IMR-90 (cell line): Measurements from ENCODE around the gene CNOT2. TPM values are rescaled to one million over a fixed set of nuclear protein-coding genes. Genes with fewer than 3 reads are reported as not detected.
A peak's percentile ranks its signal among the peaks of the same experiment; 100 is the strongest.

Experiments
- ATAC-seq: fragments of 200-7000 bp; cut with Tn5 transposase; 2 replicates; pipeline ENCODE4 v1.9.1; 2020; ENCODE audit warnings: low read depth, mild to moderate bottlenecking, moderate library complexity
- BruUV-seq: library from RNA; stranded (reverse); fragments of 400-500 nt; replicated peaks from 2 replicates; lab custom pipeline; 2021; lab: Mats Ljungman, UMichigan
- CTCF ChIA-PET: fragments of 300-600 bp; formaldehyde crosslinking; extraction: SDS; loops from one replicate; lab custom pipeline; 2021; ENCODE audit warnings: antibody characterized with exemption; lab: Yijun Ruan, JAX
- POLR2A ChIA-PET: fragments of 300-600 bp; sonication (Branson Sonifier 250); formaldehyde crosslinking; loops from one replicate; lab custom pipeline; 2022; ENCODE audit warnings: antibody characterized with exemption; ENCODE audit not compliant: unreplicated experiment; lab: Charles Lee
- DNase-seq: peaks from one replicate; pipeline ENCODE4 v3.0.0; 2013
- H2AFZ ChIP-seq: replicated peaks from 2 replicates; pipeline ENCODE3; 2013; ENCODE audit warnings: low read length, mild to moderate bottlenecking; ENCODE audit not compliant: poor library complexity
- H2AK5ac ChIP-seq: 2 replicates; pipeline ENCODE4 v1.6.1; 2013; ENCODE audit warnings: low read depth, low read length, inconsistent platforms
- H2AK9ac ChIP-seq: replicated peaks from 2 replicates; pipeline ENCODE3; 2013; ENCODE audit warnings: mild to moderate bottlenecking, low read depth, low read length, moderate library complexity; ENCODE audit not compliant: poor library complexity
- H2BK120ac ChIP-seq: 2 replicates; pipeline ENCODE4 v1.6.1; 2013; ENCODE audit warnings: low read depth, low read length, inconsistent platforms
- H2BK15ac ChIP-seq: 3 replicates; pipeline ENCODE4 v1.6.1; 2013; ENCODE audit warnings: low read depth, low read length, inconsistent platforms
- H2BK20ac ChIP-seq: 2 replicates; pipeline ENCODE4 v1.6.1; 2013; ENCODE audit warnings: low read depth, mild to moderate bottlenecking, inconsistent platforms, low read length, moderate library complexity
- H2BK5ac ChIP-seq: 2 replicates; pipeline ENCODE4 v1.6.1; 2013; ENCODE audit warnings: mild to moderate bottlenecking, low read depth, low read length, inconsistent platforms; ENCODE audit not compliant: poor library complexity, severe bottlenecking
- H3K14ac ChIP-seq: replicated peaks from 2 replicates; pipeline ENCODE4 v1.6.1; 2013; ENCODE audit warnings: low read depth, low read length, inconsistent platforms
- H3K18ac ChIP-seq: 2 replicates; pipeline ENCODE4 v1.6.1; 2013; ENCODE audit warnings: low read depth, low read length, control low read depth
- H3K23ac ChIP-seq: 2 replicates; pipeline ENCODE4 v1.6.1; 2013; ENCODE audit warnings: low read depth, low read length, inconsistent platforms
- H3K27ac ChIP-seq: 2 replicates; pipeline ENCODE4 v1.5.1; 2013; ENCODE audit warnings: mild to moderate bottlenecking, control low read depth, low read length; ENCODE audit not compliant: insufficient read depth
- H3K27me3 ChIP-seq: 2 replicates; pipeline ENCODE4 v1.6.1; 2013; ENCODE audit warnings: low read length; ENCODE audit not compliant: control insufficient read depth, insufficient read depth
- H3K36me3 ChIP-seq: 2 replicates; pipeline ENCODE4 v1.6.1; 2013; ENCODE audit warnings: low read length, mixed read lengths; ENCODE audit not compliant: control insufficient read depth, insufficient read depth
- H3K4ac ChIP-seq: 2 replicates; pipeline ENCODE4 v1.6.1; 2013; ENCODE audit warnings: low read depth, low read length, inconsistent platforms
- H3K4me1 ChIP-seq: 2 replicates; pipeline ENCODE4 v1.6.1; 2013; ENCODE audit warnings: low read length, mixed read lengths; ENCODE audit not compliant: control insufficient read depth, insufficient read depth
- H3K4me2 ChIP-seq: 2 replicates; pipeline ENCODE4 v1.6.1; 2013; ENCODE audit warnings: low read depth, mild to moderate bottlenecking, control low read depth, low read length, moderate library complexity
- H3K4me3 ChIP-seq: 2 replicates; pipeline ENCODE4 v1.5.1; 2013; ENCODE audit warnings: low read depth, mild to moderate bottlenecking, control low read depth, low read length, moderate library complexity; ENCODE audit not compliant: insufficient read depth
- H3K56ac ChIP-seq: 2 replicates; pipeline ENCODE4 v1.6.1; 2013; ENCODE audit warnings: low read length, inconsistent platforms; ENCODE audit not compliant: insufficient read depth; ENCODE audit errors: extremely low read depth
- H3K79me1 ChIP-seq, 2 experiments: 2 replicates each; pipeline ENCODE4 v1.6.1; 2013; ENCODE audit warnings: low read length in 2 of 2, inconsistent platforms in 1 of 2, low read depth in 1 of 2
- H3K9ac ChIP-seq: 2 replicates; pipeline ENCODE4 v1.6.1; 2013; ENCODE audit warnings: low read depth, low read length, control low read depth
- H3K9me1 ChIP-seq: 2 replicates; pipeline ENCODE4 v1.6.1; 2013; ENCODE audit warnings: low read length, inconsistent platforms; ENCODE audit not compliant: insufficient read depth
- H3K9me3 ChIP-seq: 2 replicates; pipeline ENCODE4 v1.6.1; 2013; ENCODE audit warnings: low read length; ENCODE audit not compliant: control insufficient read depth, insufficient read depth
- H4K20me1 ChIP-seq: 2 replicates; pipeline ENCODE4 v1.6.1; 2013; ENCODE audit warnings: low read length, inconsistent platforms; ENCODE audit not compliant: insufficient read depth
- H4K5ac ChIP-seq: 2 replicates; pipeline ENCODE4 v1.6.1; 2013; ENCODE audit warnings: mild to moderate bottlenecking, low read depth, low read length, control low read depth
- H4K8ac ChIP-seq, 2 experiments: 2 replicates each; pipeline ENCODE4 v1.6.1; 2013; ENCODE audit warnings: low read depth in 2 of 2, low read length in 2 of 2, control low read depth in 1 of 2, inconsistent platforms in 1 of 2
- H4K91ac ChIP-seq: 2 replicates; pipeline ENCODE4 v1.6.1; 2013; ENCODE audit warnings: low read depth, low read length, inconsistent platforms; ENCODE audit not compliant: insufficient read depth
- CEBPB ChIP-seq: IDR thresholded peaks from 2 replicates; pipeline ENCODE4 v1.6.1; 2012; ENCODE audit warnings: low read depth, low read length, improper control_type of control experiment
- MAFK ChIP-seq: IDR thresholded peaks from 2 replicates; pipeline ENCODE4 v1.6.1; 2012; ENCODE audit warnings: low read depth, low read length, improper control_type of control experiment
- NFE2L2 ChIP-seq: fragments of 150-350 bp; IDR thresholded peaks from 2 replicates; pipeline ENCODE4 v1.6.1; 2016; ENCODE audit warnings: low read depth, mild to moderate bottlenecking, low read length
- WGBS, 2 experiments: methylation state at CpG; one replicate each; pipeline versions ENCODE4 v1.1.5 to v1.1.7; 2013; ENCODE audit warnings: missing lambda C conversion rate in 2 of 2; ENCODE audit not compliant: insufficient read length in 1 of 2; ENCODE audit errors: extremely low coverage in 2 of 2; 5-methylcytosine and 5-hydroxymethylcytosine counted together
- dilution Hi-C: fragments of 300-500 bp; cut with HindIII; formaldehyde crosslinking; loops from one replicate; pipeline ENCODE4 v1.14.3; 2018; ENCODE audit warnings: low sequenced_read_pairs; ENCODE audit not compliant: unreplicated experiment
- in situ Hi-C: fragments of 300-500 bp; cut with MboI; formaldehyde crosslinking; loops from 3 replicates; pipeline ENCODE4 v1.14.3; 2019; ENCODE audit warnings: low sequenced_read_pairs, inconsistent platforms, mixed read lengths
- intact Hi-C: fragments of 100-400 bp; cut with micrococcal nuclease; formaldehyde crosslinking; loops from 2 replicates; pipeline ENCODE4 v1.10.0; 2022
- polyA plus RNA-seq, 3 experiments: library from polyadenylated mRNA; depleted of rRNA; stranded (reverse); fragments of >200 nt; gene quantifications; 2 replicates each; pipeline ENCODE4 v1.2.3, GENCODE V29; 2012; ENCODE audit warnings: low replicate concordance in 1 of 3
- total RNA-seq: library from RNA; depleted of rRNA; stranded (reverse); fragments of >200 nt; gene quantifications from 2 replicates; pipeline ENCODE4 v1.2.3, GENCODE V29; 2012

CNOT2 gene
- total and polyA plus RNA-seq, 2 of the 4 experiments (the other 2 are of a cell fraction), result 63.4 to 159 TPM

DNA sequence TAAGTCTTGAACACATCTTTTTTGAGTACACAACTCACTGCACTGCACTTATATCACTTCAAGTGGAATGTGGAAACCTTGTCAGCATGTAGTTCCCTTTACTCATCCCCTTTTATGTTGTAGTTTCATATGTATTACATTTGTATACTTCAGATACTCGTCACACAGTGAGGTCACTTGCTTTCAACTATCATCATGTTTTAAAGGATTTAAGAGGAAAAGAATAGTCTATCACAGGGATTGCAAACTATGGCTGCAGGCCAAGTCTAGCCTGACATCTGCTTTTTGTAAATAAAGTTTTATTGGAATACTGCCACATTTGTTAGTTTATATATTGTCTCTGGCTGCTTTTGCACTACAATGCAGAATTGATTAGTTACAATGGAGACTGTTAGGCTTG lies 24.3 kb downstream of the CNOT2 start:
- in situ Hi-C loops (no loop called here), intact Hi-C loops (no loop called here), dilution Hi-C loops (no loop called here)
- peak; percentile 91 for DNase-seq
- TF ChIP-seq NFE2L2 (no peak), MAFK (peak; percentile 26), CEBPB (peak; percentile 11; the same call in 1 of the 2 replicates)
- no peak overlapping the region; the same call in 1 of the 2 replicates for H3K18ac ChIP-seq
- H3K23ac ChIP-seq, result no peak overlapping the region
- H3K79me1 ChIP-seq, result peaks cover 11 to 40% of the 10 kb centered on the region in 2 experiments
- H3K36me3 ChIP-seq, result no peaks in the 10 kb centered on the region
- H3K56ac ChIP-seq, result no peak overlapping the region
- H3K4ac ChIP-seq, result no peak overlapping the region
- no peak overlapping the region for H3K4me3 ChIP-seq
- no peak overlapping the region for H2BK120ac ChIP-seq
- BruUV-seq, result no TSS peak
- 0 out of 2 replicates have a peak overlapping the region, but pooled peaks have one; percentile 38 for H3K14ac ChIP-seq
- H2BK15ac ChIP-seq, result no peak overlapping the region
- peak overlapping the region; percentile 63; the same call in 1 of the 2 replicates for H3K4me2 ChIP-seq
- H3K9me3 ChIP-seq, result no peaks in the 10 kb centered on the region
- ChIA-PET CTCF (no interaction called here), POLR2A (no interaction called here)
- peak; percentile 72 for ATAC-seq
- 0 out of 2 replicates have a peak, but pooled peaks cover 2% of the 10 kb centered on the region for H3K9me1 ChIP-seq
- H2AK9ac ChIP-seq, result no peak overlapping the region
- peaks cover 48% of the 10 kb centered on the region; the same call in 1 of the 2 replicates for H4K20me1 ChIP-seq
- no peak overlapping the region for H4K5ac ChIP-seq
- peak overlapping the region; percentile 16 for H2BK5ac ChIP-seq
- no peak overlapping the region for H2BK20ac ChIP-seq
- no peak overlapping the region for H3K27ac ChIP-seq
- no peaks in the 10 kb centered on the region for H3K27me3 ChIP-seq
- no peak overlapping the region for H2AFZ ChIP-seq
- H3K9ac ChIP-seq, result no peak overlapping the region
- no peak overlapping the region for H2AK5ac ChIP-seq
- H3K4me1 ChIP-seq, result peaks cover 4% of the 10 kb centered on the region
- no peak overlapping the region for H4K91ac ChIP-seq
- WGBS, 2 experiments, result no CpG with 5 or more reads among the region's 1 CpG
- H4K8ac ChIP-seq, result no peak overlapping the region
